ENCODE data around the gene FOXN3.

FOXN3 gene

DNA sequence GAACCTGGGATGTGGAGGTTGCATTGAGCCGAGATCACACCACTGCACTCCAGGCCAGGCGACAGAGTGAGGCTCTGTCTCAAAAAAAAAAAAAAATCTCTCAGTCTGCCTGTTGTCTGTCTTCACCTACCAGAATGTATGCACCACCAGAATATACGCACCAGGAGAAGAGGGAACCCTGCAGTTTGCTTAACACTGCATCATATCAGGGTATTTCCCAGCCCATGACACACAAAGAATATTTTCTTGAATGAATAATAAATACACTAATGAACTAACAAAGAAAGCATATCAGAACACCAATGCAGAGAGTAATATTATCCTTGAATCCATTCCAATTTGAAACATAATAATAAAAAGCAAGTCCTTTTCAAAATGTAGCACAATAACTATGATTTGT is 44.2 kb upstream of the FOXN3 start:
- Histone ChIP-seq H3K9ac (ENCODE audit: low read depth, low read length, poor library complexity, severe bottlenecking) (no peak overlapping the region), H3K9me2 (replicated peaks; ENCODE audit: low read depth, low read length) (no peaks in the 10 kb centered on the region), H3K4me2 (ENCODE audit: low read depth, low read length, poor library complexity, severe bottlenecking) (no peak overlapping the region), H3K4me1 (ENCODE audit: insufficient read depth, low read length, poor library complexity, severe bottlenecking) (peaks cover 15% of the 10 kb centered on the region), H2AFZ (ENCODE audit: low read length) (no peak overlapping the region), H3K36me3 (ENCODE audit: insufficient read depth, low read length) (no peaks in the 10 kb centered on the region; the same call in 1 of the 2 replicates), H3K9me3 (ENCODE audit: insufficient read depth, low read depth, low read length) (no peaks in the 10 kb centered on the region; the same call in 1 of the 2 replicates), H3K79me2 (ENCODE audit: insufficient read depth, low read length) (peaks cover 10% of the 10 kb centered on the region; the same call in 1 of the 2 replicates), H3F3A (ENCODE audit: low read depth) (0 out of 2 replicates have a peak, but pooled peaks cover 2% of the 10 kb centered on the region), H4K20me1 (ENCODE audit: insufficient read depth, low read length, poor library complexity, severe bottlenecking) (no peaks in the 10 kb centered on the region), H3K4me3 (ENCODE audit: low read length, poor library complexity, severe bottlenecking) (no peak overlapping the region), H3K27me3 (ENCODE audit: insufficient read depth, low read length, poor library complexity, severe bottlenecking) (no peaks in the 10 kb centered on the region)
- TF ChIP-seq EZH2phosphoT487 (IDR thresholded peaks at IDR 0.05; ENCODE audit: borderline replicate concordance), result no peak
- TF ChIP-seq, protein P1, sequence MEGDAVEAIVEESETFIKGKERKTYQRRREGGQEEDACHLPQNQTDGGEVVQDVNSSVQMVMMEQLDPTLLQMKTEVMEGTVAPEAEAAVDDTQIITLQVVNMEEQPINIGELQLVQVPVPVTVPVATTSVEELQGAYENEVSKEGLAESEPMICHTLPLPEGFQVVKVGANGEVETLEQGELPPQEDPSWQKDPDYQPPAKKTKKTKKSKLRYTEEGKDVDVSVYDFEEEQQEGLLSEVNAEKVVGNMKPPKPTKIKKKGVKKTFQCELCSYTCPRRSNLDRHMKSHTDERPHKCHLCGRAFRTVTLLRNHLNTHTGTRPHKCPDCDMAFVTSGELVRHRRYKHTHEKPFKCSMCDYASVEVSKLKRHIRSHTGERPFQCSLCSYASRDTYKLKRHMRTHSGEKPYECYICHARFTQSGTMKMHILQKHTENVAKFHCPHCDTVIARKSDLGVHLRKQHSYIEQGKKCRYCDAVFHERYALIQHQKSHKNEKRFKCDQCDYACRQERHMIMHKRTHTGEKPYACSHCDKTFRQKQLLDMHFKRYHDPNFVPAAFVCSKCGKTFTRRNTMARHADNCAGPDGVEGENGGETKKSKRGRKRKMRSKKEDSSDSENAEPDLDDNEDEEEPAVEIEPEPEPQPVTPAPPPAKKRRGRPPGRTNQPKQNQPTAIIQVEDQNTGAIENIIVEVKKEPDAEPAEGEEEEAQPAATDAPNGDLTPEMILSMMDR (conservative IDR thresholded peaks at IDR 0.05; ENCODE audit: low read length), result no peak

DNA sequence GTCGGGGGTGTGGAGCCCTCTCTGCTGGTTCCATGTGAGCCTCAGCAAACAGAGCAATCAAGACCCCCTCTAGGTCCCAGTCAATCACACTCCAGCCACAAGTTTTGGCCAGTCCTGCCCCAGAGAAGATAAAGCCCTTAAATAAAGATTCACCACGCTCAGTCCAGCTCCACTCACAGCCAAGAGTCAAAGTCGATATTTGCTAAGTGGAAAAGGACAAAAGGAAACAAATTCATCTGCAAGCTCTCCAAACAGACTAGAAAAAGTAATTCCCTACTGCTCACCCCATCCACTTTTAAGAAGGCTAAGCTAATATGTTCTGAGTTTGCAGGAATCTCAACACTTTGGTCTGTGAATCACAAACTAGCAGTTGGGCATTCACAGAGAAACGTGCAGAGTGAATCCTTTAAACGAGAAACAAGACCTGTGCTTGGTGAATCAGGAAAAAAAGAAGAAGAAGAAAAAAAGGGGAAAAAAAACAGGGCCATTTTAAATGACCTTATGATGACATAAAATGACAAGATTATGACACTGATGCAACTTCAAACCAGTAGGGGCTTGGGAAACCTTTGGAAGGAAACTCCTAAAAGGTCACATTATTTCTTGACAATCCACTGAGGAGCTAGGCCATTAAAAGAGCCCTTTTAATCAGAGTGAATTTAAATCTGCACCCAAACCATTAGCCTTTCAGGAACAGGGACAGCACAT is 41.8 kb upstream of the FOXN3 start:
- Histone ChIP-seq H2AFZ (ENCODE audit: low read length) (no peak overlapping the region), H3K4me1 (ENCODE audit: insufficient read depth, low read length, poor library complexity, severe bottlenecking) (peaks cover 19% of the 10 kb centered on the region), H3K9me2 (replicated peaks; ENCODE audit: low read depth, low read length) (no peaks in the 10 kb centered on the region), H3K4me2 (ENCODE audit: low read depth, low read length, poor library complexity, severe bottlenecking) (no peak overlapping the region), H3K36me3 (ENCODE audit: insufficient read depth, low read length) (no peaks in the 10 kb centered on the region), H3K4me3 (ENCODE audit: low read length, poor library complexity, severe bottlenecking) (no peak overlapping the region), H3K9ac (ENCODE audit: low read depth, low read length, poor library complexity, severe bottlenecking) (no peak overlapping the region), H3K79me2 (ENCODE audit: insufficient read depth, low read length) (peaks cover 9% of the 10 kb centered on the region; the same call in 1 of the 2 replicates), H4K20me1 (ENCODE audit: insufficient read depth, low read length, poor library complexity, severe bottlenecking) (no peaks in the 10 kb centered on the region), H3K9me3 (ENCODE audit: insufficient read depth, low read depth, low read length) (no peaks in the 10 kb centered on the region), H3K27me3 (ENCODE audit: insufficient read depth, low read length, poor library complexity, severe bottlenecking) (no peaks in the 10 kb centered on the region), H3F3A (ENCODE audit: low read depth) (0 out of 2 replicates have a peak, but pooled peaks cover 2% of the 10 kb centered on the region)
- TF ChIP-seq, protein P1 (conservative IDR thresholded peaks at IDR 0.05; ENCODE audit: low read length), result no peak
- no peak for TF ChIP-seq EZH2phosphoT487 (IDR thresholded peaks at IDR 0.05; ENCODE audit: borderline replicate concordance)

DNA sequence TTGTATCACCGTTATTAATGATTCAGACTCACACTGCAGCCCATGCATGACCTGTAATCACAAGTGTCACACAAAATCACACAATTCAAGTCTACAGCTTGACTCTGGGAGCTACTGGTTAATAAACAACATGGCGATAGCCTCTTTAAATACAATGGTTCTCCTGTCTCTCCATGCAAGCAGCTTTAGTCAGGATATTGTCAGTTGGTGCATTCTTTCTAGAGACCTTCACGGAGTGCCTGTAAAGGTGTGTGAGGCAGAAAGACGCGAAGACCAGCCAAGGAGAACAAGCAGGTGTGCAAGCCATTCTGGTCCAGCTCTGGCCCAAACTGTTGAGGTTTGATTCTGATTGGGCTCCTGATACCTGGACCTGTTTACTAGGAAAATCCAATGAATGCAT is 40.0 kb upstream of the FOXN3 start:
- H3K4me1 ChIP-seq (ENCODE audit: insufficient read depth, low read length, poor library complexity, severe bottlenecking), result peaks cover 24% of the 10 kb centered on the region
- H3K27me3 ChIP-seq (ENCODE audit: insufficient read depth, low read length, poor library complexity, severe bottlenecking), result no peaks in the 10 kb centered on the region
- H3K79me2 ChIP-seq (ENCODE audit: insufficient read depth, low read length), result peaks cover 9% of the 10 kb centered on the region; the same call in 1 of the 2 replicates
- H3K4me3 ChIP-seq (ENCODE audit: low read length, poor library complexity, severe bottlenecking), result no peak overlapping the region
- no peak for TF ChIP-seq EZH2phosphoT487 (IDR thresholded peaks at IDR 0.05; ENCODE audit: borderline replicate concordance)
- H3F3A ChIP-seq (ENCODE audit: low read depth), result 0 out of 2 replicates have a peak, but pooled peaks cover 2% of the 10 kb centered on the region
- H3K9me2 ChIP-seq (replicated peaks; ENCODE audit: low read depth, low read length), result no peaks in the 10 kb centered on the region
- H3K9ac ChIP-seq (ENCODE audit: low read depth, low read length, poor library complexity, severe bottlenecking), result no peak overlapping the region
- no peak overlapping the region for H3K4me2 ChIP-seq (ENCODE audit: low read depth, low read length, poor library complexity, severe bottlenecking)
- H3K9me3 ChIP-seq (ENCODE audit: insufficient read depth, low read depth, low read length), result no peaks in the 10 kb centered on the region
- H2AFZ ChIP-seq (ENCODE audit: low read length), result no peak overlapping the region
- no peaks in the 10 kb centered on the region for H3K36me3 ChIP-seq (ENCODE audit: insufficient read depth, low read length)
- no peaks in the 10 kb centered on the region for H4K20me1 ChIP-seq (ENCODE audit: insufficient read depth, low read length, poor library complexity, severe bottlenecking)
